Stimulated activated CD8-positive, alpha-beta memory T cell treated with anti-CD3 and anti-CD28 coated beads, Interleukin-12 subunit alpha, Interleukin-12 subunit beta, amount 100 ng/mL, for 24 hours (primary cell): ENCODE results near the gene PVALEF.

ENCODE experiments used
- DNase-seq: peaks from one replicate; pipeline ENCODE4 v3.0.0-alpha.2; 2020; ENCODE audit errors: extremely low read depth

The PVALEF gene

GRCh38 chr17:81162491-81162890, 2.8 kb upstream of the PVALEF start:
- no peak for DNase-seq

- DNase-seq, result no peak
Measured at GRCh38 chr17:81163051-81163695, 2.1 kb upstream of the PVALEF start.

GRCh38 chr17:81163703-81164370, 1.5 kb upstream of the PVALEF start:
- no peak for DNase-seq

- no peak for DNase-seq
Measured at GRCh38 chr17:81164371-81165245, 699 bp upstream of the PVALEF start.

GRCh38 chr17:81166033-81166492, 756 bp downstream of the PVALEF start, which contains the start of gene AATK:
Gene AATK, minus strand, starts transcription at chr17:81166221. Its CDS starts 229 bp downstream, at chr17:81165992.
- no peak for DNase-seq

- no peak for DNase-seq
Measured at GRCh38 chr17:81167194-81167524, 1.9 kb downstream of the PVALEF start.

- DNase-seq, result no peak
Measured at GRCh38 chr17:81167638-81168037, 2.3 kb downstream of the PVALEF start.

GRCh38 chr17:81169870-81170309, 4.6 kb downstream of the PVALEF start:
- no peak for DNase-seq

GRCh38 chr17:81170727-81171494, 5.6 kb downstream of the PVALEF start:
- DNase-seq, result no peak

- no peak for DNase-seq
Measured at GRCh38 chr17:81171941-81172340, 6.6 kb downstream of the PVALEF start.

- no peak for DNase-seq
Measured at GRCh38 chr17:81173052-81173761, 7.9 kb downstream of the PVALEF start.

- DNase-seq, result no peak
Measured at GRCh38 chr17:81173762-81174155, 8.5 kb downstream of the PVALEF start.

GRCh38 chr17:81176666-81177065, 11.4 kb downstream of the PVALEF start:
- no peak for DNase-seq

GRCh38 chr17:81178136-81179091, 13.1 kb downstream of the PVALEF start:
- DNase-seq, result no peak

GRCh38 chr17:81179220-81179619, 13.9 kb downstream of the PVALEF start:
- no peak for DNase-seq

GRCh38 chr17:81179861-81180260, 14.6 kb downstream of the PVALEF start:
- DNase-seq, result no peak

- no peak for DNase-seq
Measured at GRCh38 chr17:81180836-81181810, 15.8 kb downstream of the PVALEF start.

- DNase-seq, result no peak
Measured at GRCh38 chr17:81181811-81182185, 16.5 kb downstream of the PVALEF start.

GRCh38 chr17:81182596-81182995, 17.3 kb downstream of the PVALEF start:
- no peak for DNase-seq
